Lung (tissue), 16 donors: Measurements from ENCODE around the gene TM4SF5. TPM values are rescaled to one million over a fixed set of nuclear protein-coding genes. Genes with fewer than 3 reads are reported as not detected.

ENCODE experiments used
- ATAC-seq: fragments of 200-7000 bp; cut with Tn5 transposase; one replicate; pipeline ENCODE4 v1.9.1; 2020; ENCODE audit warnings: moderate number of reproducible peaks; ENCODE audit not compliant: insufficient read depth, low FRiP score
- DNase-seq, 3 donors: peaks; one replicate each; pipeline ENCODE4 v3.0.0-alpha.2; 2013 to 2017
- H3K27ac ChIP-seq, 2 donors: one replicate each; pipeline ENCODE4 v1.5.1; 2013; ENCODE audit warnings: mild to moderate bottlenecking in 2 of 2, moderate library complexity in 2 of 2, control low read depth in 1 of 2, inconsistent platforms in 1 of 2, low read depth in 1 of 2, low read length in 1 of 2
- H3K27me3 ChIP-seq, 3 donors: one replicate each; pipeline ENCODE4 v1.5.1; 2013; ENCODE audit warnings: low read length in 2 of 3; ENCODE audit not compliant: control insufficient read depth in 3 of 3, insufficient read depth in 3 of 3
- H3K36me3 ChIP-seq, 4 donors: one replicate each; pipeline ENCODE4 v1.5.1; 2013; ENCODE audit warnings: low read length in 4 of 4, mild to moderate bottlenecking in 1 of 4, moderate library complexity in 1 of 4; ENCODE audit not compliant: control insufficient read depth in 4 of 4, insufficient read depth in 4 of 4
- H3K4me1 ChIP-seq, 5 donors: one replicate each; pipeline ENCODE4 v1.5.1; 2013; ENCODE audit warnings: low read length in 5 of 5, mild to moderate bottlenecking in 2 of 5, moderate library complexity in 1 of 5; ENCODE audit not compliant: control insufficient read depth in 5 of 5, insufficient read depth in 5 of 5
- H3K4me3 ChIP-seq: one replicate; pipeline ENCODE4 v1.5.1; 2013; ENCODE audit warnings: mild to moderate bottlenecking, control low read depth, moderate library complexity
- H3K9ac ChIP-seq, 2 donors: one replicate each; pipeline ENCODE4 v1.5.1; 2013; ENCODE audit warnings: low read length in 2 of 2, control low read depth in 1 of 2; ENCODE audit not compliant: insufficient read depth in 1 of 2
- H3K9me3 ChIP-seq, 4 donors: one replicate each; pipeline ENCODE4 v1.5.1; 2013; ENCODE audit warnings: low read length in 3 of 4, mild to moderate bottlenecking in 1 of 4, moderate library complexity in 1 of 4; ENCODE audit not compliant: control insufficient read depth in 4 of 4, insufficient read depth in 3 of 4
- WGBS, 2 donors: extraction: QIAGEN DNeasy Blood & Tissue Kit; methylation state at CpG; one replicate each; pipeline ENCODE4 v1.1.7; 2013; 5-methylcytosine and 5-hydroxymethylcytosine counted together
- long read RNA-seq, 5 donors: transcript quantifications; one replicate each; lab custom pipeline, GENCODE V29; 2026
- polyA plus RNA-seq, 2 donors: library from polyadenylated mRNA; stranded (reverse); fragments of 200-250 nt; gene quantifications; one replicate each; pipeline ENCODE4 v1.2.1, GENCODE V29; 2013
- total RNA-seq, 2 donors: library from RNA; depleted of rRNA in 1 of 2; stranded (reverse); fragments of >200 nt in 1 of 2; gene quantifications; one replicate each; pipeline ENCODE4 v1.2.1, GENCODE V29; 2014 to 2021
- TF ChIP-seq, protein P1 (sequence below): IDR thresholded peaks from 2 replicates; pipeline ENCODE4 v1.5.1; 2012; ENCODE audit warnings: mild to moderate bottlenecking; ENCODE audit errors: control extremely low read depth, extremely low read depth
- donor health status: control.
- donor health status: control.
- donor health status: Bipolar disorder and iron deficiency.
- donor health status: healthy.
- donor health status: DM: yes; HTN: yes; CAD: no.

TM4SF5 gene
- total RNA-seq: not detected
- not detected for polyA plus RNA-seq
- long read RNA-seq, donor 1: 0 reads
- long read RNA-seq, donor 2: 0 reads
- long read RNA-seq, donor 3: 0 reads
- long read RNA-seq, donor 4: 0 reads
- long read RNA-seq, donor 5: 0 reads

- Histone ChIP-seq H3K4me3 (no peak within 1 kb of the TSS), H3K27me3 (peaks cover 0 to 9% (median 0%) of the 10 kb centered on the region in 3 donors), H3K9ac (no peak within 1 kb of the TSS), H3K4me1 (no peaks in the 10 kb centered on the region), H3K27ac (no peak within 1 kb of the TSS), H3K36me3 (no peaks in the 10 kb centered on the region), H3K9me3 (no peaks in the 10 kb centered on the region)
- 57 to 71% methylated on average over 13 of the region's 13 CpGs for WGBS, 2 donors
- ATAC-seq (no peak), DNase-seq (no peak)
- TF ChIP-seq, protein P1, sequence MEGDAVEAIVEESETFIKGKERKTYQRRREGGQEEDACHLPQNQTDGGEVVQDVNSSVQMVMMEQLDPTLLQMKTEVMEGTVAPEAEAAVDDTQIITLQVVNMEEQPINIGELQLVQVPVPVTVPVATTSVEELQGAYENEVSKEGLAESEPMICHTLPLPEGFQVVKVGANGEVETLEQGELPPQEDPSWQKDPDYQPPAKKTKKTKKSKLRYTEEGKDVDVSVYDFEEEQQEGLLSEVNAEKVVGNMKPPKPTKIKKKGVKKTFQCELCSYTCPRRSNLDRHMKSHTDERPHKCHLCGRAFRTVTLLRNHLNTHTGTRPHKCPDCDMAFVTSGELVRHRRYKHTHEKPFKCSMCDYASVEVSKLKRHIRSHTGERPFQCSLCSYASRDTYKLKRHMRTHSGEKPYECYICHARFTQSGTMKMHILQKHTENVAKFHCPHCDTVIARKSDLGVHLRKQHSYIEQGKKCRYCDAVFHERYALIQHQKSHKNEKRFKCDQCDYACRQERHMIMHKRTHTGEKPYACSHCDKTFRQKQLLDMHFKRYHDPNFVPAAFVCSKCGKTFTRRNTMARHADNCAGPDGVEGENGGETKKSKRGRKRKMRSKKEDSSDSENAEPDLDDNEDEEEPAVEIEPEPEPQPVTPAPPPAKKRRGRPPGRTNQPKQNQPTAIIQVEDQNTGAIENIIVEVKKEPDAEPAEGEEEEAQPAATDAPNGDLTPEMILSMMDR: no peak
Measured at GRCh38 chr17:4771519-4772234, at the start of gene TM4SF5. Gene TM4SF5 (plus strand): TSS chr17:4771886. CDS start chr17:4771923, 37 bp downstream.

- no peak for DNase-seq
- H3K27ac ChIP-seq: no peak overlapping the region
Measured at GRCh38 chr17:4722678-4723240, 48.9 kb upstream of the TM4SF5 start.

DNA sequence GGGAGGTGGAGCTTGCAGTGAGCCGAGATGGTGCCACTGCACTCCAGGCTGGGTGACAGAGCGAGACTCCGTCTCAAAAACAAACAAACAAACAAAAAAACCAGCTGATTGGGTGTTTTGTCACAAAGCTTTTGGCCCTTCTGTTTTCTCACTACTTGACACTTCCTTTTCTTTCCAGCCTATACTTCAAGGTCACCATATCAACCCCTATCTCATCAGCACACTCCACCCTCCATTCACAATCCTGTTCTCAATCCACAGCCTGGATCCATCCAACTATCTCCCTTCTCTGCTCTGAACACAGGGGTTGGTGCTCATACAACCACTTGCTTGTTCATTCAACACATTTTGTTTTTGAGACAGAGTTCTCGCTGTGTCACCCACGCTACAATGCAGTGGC is 47.0 kb upstream of the TM4SF5 start:
- no peaks in the 10 kb centered on the region for H3K9me3 ChIP-seq
- DNase-seq (no peak), ATAC-seq (no peak)
- H3K27me3 ChIP-seq: no peaks in the 10 kb centered on the region
- no peak overlapping the region for H3K9ac ChIP-seq
- H3K4me1 ChIP-seq: peaks cover 0 to 6% (median 0%) of the 10 kb centered on the region in 5 donors
- H3K27ac ChIP-seq: no peak overlapping the region
- peaks cover 0 to 9% (median 1%) of the 10 kb centered on the region in 4 donors for H3K36me3 ChIP-seq
- TF ChIP-seq, protein P1: no peak
- WGBS, 2 donors: 89 to 90% methylated on average over 5 of the region's 5 CpGs
- no peak overlapping the region for H3K4me3 ChIP-seq

More at GRCh38 chr17:4722678-4723240, 48.9 kb upstream of the TM4SF5 start:
- 88 to 90% methylated on average over 16 of the region's 16 CpGs for WGBS, 2 donors
- no peaks in the 10 kb centered on the region for H3K27me3 ChIP-seq
- no peak overlapping the region for H3K4me3 ChIP-seq
- peaks cover 0 to 6% (median 0%) of the 10 kb centered on the region in 5 donors for H3K4me1 ChIP-seq
- TF ChIP-seq, protein P1: no peak
- no peak overlapping the region for H3K9ac ChIP-seq
- ATAC-seq: no peak
- peaks cover 0 to 21% (median 3%) of the 10 kb centered on the region in 4 donors for H3K36me3 ChIP-seq
- no peaks in the 10 kb centered on the region for H3K9me3 ChIP-seq
